ENCODE measurements around the gene CDC42EP3.

DNA sequence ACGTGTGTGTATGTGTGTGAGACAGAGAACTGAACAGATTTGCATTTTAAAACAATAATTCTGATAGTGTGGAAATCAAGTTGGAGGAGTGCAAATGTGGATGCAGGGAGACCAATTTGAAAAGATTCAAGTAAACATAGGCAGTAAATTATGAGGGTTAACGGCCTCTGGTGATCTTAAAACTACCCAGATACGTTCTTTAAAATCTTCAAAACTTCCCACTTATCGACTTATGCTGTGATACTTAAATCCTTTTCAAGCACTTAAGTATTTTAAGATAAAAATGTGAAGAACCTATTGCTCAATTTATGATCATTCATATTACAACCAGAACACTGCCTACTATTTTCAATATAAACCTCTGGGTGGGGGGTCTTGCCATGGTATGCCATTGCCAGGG lies 37.7 kb upstream of the CDC42EP3 start:
- TF ChIP-seq PHF8 (IDR thresholded peaks at IDR 0.05; ENCODE audit: borderline replicate concordance, low read depth) = no peak
- TF ChIP-seq, protein P1, sequence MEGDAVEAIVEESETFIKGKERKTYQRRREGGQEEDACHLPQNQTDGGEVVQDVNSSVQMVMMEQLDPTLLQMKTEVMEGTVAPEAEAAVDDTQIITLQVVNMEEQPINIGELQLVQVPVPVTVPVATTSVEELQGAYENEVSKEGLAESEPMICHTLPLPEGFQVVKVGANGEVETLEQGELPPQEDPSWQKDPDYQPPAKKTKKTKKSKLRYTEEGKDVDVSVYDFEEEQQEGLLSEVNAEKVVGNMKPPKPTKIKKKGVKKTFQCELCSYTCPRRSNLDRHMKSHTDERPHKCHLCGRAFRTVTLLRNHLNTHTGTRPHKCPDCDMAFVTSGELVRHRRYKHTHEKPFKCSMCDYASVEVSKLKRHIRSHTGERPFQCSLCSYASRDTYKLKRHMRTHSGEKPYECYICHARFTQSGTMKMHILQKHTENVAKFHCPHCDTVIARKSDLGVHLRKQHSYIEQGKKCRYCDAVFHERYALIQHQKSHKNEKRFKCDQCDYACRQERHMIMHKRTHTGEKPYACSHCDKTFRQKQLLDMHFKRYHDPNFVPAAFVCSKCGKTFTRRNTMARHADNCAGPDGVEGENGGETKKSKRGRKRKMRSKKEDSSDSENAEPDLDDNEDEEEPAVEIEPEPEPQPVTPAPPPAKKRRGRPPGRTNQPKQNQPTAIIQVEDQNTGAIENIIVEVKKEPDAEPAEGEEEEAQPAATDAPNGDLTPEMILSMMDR (IDR thresholded peaks at IDR 0.05) = no peak
- TF ChIP-seq, protein P2, sequence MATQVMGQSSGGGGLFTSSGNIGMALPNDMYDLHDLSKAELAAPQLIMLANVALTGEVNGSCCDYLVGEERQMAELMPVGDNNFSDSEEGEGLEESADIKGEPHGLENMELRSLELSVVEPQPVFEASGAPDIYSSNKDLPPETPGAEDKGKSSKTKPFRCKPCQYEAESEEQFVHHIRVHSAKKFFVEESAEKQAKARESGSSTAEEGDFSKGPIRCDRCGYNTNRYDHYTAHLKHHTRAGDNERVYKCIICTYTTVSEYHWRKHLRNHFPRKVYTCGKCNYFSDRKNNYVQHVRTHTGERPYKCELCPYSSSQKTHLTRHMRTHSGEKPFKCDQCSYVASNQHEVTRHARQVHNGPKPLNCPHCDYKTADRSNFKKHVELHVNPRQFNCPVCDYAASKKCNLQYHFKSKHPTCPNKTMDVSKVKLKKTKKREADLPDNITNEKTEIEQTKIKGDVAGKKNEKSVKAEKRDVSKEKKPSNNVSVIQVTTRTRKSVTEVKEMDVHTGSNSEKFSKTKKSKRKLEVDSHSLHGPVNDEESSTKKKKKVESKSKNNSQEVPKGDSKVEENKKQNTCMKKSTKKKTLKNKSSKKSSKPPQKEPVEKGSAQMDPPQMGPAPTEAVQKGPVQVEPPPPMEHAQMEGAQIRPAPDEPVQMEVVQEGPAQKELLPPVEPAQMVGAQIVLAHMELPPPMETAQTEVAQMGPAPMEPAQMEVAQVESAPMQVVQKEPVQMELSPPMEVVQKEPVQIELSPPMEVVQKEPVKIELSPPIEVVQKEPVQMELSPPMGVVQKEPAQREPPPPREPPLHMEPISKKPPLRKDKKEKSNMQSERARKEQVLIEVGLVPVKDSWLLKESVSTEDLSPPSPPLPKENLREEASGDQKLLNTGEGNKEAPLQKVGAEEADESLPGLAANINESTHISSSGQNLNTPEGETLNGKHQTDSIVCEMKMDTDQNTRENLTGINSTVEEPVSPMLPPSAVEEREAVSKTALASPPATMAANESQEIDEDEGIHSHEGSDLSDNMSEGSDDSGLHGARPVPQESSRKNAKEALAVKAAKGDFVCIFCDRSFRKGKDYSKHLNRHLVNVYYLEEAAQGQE (IDR thresholded peaks at IDR 0.05) = no peak
- TF ChIP-seq HOXA7 (CRISPR knock-in tag; IDR thresholded peaks at IDR 0.05) = no peak
- no peak for TF ChIP-seq POLR2A (IDR thresholded peaks at IDR 0.05; ENCODE audit: low read length)
- no peak for TF ChIP-seq TFCP2L1 (CRISPR knock-in tag; IDR thresholded peaks at IDR 0.05)
- no peak for TF ChIP-seq FOSL2 (IDR thresholded peaks at IDR 0.05)
- TF ChIP-seq FOSL2 (CRISPR knock-in tag; IDR thresholded peaks at IDR 0.05) = no peak
- TF ChIP-seq, protein P3, sequence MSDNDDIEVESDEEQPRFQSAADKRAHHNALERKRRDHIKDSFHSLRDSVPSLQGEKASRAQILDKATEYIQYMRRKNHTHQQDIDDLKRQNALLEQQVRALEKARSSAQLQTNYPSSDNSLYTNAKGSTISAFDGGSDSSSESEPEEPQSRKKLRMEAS (IDR thresholded peaks at IDR 0.05) = no peak
- TF ChIP-seq, protein P4, sequence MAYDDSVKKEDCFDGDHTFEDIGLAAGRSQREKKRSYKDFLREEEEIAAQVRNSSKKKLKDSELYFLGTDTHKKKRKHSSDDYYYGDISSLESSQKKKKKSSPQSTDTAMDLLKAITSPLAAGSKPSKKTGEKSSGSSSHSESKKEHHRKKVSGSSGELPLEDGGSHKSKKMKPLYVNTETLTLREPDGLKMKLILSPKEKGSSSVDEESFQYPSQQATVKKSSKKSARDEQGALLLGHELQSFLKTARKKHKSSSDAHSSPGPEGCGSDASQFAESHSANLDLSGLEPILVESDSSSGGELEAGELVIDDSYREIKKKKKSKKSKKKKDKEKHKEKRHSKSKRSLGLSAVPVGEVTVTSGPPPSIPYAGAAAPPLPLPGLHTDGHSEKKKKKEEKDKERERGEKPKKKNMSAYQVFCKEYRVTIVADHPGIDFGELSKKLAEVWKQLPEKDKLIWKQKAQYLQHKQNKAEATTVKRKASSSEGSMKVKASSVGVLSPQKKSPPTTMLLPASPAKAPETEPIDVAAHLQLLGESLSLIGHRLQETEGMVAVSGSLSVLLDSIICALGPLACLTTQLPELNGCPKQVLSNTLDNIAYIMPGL (CRISPR knock-in tag; IDR thresholded peaks at IDR 0.05; ENCODE audit: borderline replicate concordance) = no peak

All from A549 (cell line).